ENCODE data around the gene SF3B2. TPM values are rescaled to one million over a fixed set of nuclear protein-coding genes. Genes with fewer than 3 reads are reported as not detected.

The SF3B2 gene
- total RNA-seq, 6 donors from 2014 or later: 142 to 193 (median 173) TPM

DNA sequence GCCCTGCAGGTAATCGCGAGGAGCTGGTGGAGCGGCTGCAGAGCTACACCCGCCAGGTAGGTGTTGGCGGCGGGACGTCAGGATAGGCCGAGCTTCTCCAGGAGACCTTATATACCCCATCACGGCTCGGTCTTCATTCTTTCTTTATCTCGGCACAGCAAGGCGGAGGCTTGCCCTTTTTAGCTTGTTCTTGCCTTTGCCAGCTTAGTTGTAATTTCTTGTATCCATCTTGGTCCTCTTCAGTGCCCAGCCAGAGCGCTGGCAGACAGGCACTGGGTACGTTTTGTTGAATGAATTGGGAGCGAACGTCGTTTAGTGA lies 459 bp downstream of the SF3B2 start:
- no peak for ATAC-seq (ENCODE audit: low FRiP score in 2 of 2)

DNA sequence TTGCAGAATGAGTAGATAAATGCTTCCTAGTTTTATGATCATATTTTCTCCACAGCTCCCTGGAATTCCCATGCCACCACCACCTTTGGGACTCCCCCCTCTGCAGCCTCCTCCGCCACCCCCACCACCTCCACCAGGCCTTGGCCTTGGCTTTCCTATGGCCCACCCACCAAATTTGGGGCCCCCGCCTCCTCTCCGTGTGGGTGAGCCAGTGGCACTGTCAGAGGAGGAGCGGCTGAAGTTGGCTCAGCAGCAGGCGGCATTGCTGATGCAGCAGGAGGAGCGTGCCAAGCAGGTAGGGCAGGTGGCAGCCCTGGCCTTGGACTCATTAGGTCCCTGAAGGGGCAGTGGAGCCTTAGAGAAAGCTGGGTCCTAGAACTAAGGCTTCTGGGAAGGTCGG lies 2.9 kb downstream of the SF3B2 start:
- Histone ChIP-seq H3K27ac (no peak overlapping the region), H3K4me3 (no peak overlapping the region), H3K9me3 (no peaks in the 10 kb centered on the region), H3K36me3 (peaks cover 37 to 62% (median 61%) of the 10 kb centered on the region in 4 donors), H3K27me3 (no peaks in the 10 kb centered on the region), H3K4me1 (peaks cover 19 to 29% (median 21%) of the 10 kb centered on the region in 4 donors)
- no peak for ATAC-seq (ENCODE audit: low FRiP score in 2 of 2)
- DNase-seq: no peak
- no peak for TF ChIP-seq POLR2AphosphoS5 (IDR thresholded peaks at IDR 0.05)
- TF ChIP-seq, protein P1, sequence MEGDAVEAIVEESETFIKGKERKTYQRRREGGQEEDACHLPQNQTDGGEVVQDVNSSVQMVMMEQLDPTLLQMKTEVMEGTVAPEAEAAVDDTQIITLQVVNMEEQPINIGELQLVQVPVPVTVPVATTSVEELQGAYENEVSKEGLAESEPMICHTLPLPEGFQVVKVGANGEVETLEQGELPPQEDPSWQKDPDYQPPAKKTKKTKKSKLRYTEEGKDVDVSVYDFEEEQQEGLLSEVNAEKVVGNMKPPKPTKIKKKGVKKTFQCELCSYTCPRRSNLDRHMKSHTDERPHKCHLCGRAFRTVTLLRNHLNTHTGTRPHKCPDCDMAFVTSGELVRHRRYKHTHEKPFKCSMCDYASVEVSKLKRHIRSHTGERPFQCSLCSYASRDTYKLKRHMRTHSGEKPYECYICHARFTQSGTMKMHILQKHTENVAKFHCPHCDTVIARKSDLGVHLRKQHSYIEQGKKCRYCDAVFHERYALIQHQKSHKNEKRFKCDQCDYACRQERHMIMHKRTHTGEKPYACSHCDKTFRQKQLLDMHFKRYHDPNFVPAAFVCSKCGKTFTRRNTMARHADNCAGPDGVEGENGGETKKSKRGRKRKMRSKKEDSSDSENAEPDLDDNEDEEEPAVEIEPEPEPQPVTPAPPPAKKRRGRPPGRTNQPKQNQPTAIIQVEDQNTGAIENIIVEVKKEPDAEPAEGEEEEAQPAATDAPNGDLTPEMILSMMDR (IDR thresholded peaks at IDR 0.05): no peak
- TF ChIP-seq EP300 (IDR thresholded peaks at IDR 0.05): no peak
- TF ChIP-seq POLR2A (IDR thresholded peaks at IDR 0.05): no peak
- 95 to 100% methylated on average over 5 to 7 of the region's 7 CpGs for WGBS, 2 donors

More for the DNA sequence above, 459 bp downstream of the SF3B2 start:
- Histone ChIP-seq H3K27ac (peak overlapping the region; percentile 84 to 93 (median 90)), H3K36me3 (peaks cover 15 to 39% (median 37%) of the 10 kb centered on the region in 4 donors), H3K27me3 (peaks cover 0 to 15% (median 7%) of the 10 kb centered on the region in 4 donors), H3K4me3 (peak overlapping the region; percentile 82 to 99 (median 90)), H3K4me1 (peaks cover 23 to 36% (median 25%) of the 10 kb centered on the region in 4 donors), H3K9me3 (no peaks in the 10 kb centered on the region)
- 1 to 2% methylated on average over 15 to 17 of the region's 17 CpGs for WGBS, 2 donors
- DNase-seq: no peak
- no peak for TF ChIP-seq POLR2A (IDR thresholded peaks at IDR 0.05)
- no peak for TF ChIP-seq POLR2AphosphoS5 (IDR thresholded peaks at IDR 0.05)
- TF ChIP-seq, protein P1 (IDR thresholded peaks at IDR 0.05): no peak
- TF ChIP-seq EP300 (IDR thresholded peaks at IDR 0.05): no peak

DNA sequence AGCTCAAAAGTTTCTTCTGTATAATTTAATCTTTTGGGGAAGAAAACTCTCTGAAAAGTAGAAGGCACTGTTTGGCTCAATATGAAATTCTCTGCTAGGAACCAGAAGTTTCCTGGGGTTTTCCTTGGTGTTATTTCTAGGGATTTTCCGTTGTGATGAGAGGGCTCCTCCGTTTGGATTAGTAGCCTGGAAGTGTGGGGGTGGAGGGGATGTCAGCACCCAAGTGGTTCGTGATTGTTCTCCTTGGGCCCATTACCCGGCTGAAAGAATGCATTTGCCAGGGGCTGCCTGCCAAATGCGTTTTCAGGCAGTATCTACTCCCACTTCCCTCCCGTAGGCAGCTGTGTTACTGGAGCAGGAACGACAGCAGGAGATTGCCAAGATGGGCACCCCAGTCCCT lies 4.3 kb downstream of the SF3B2 start:
- DNase-seq (no peak), ATAC-seq (ENCODE audit: low FRiP score in 2 of 2) (no peak)
- Histone ChIP-seq H3K27ac (no peak overlapping the region), H3K4me3 (no peak overlapping the region), H3K27me3 (no peaks in the 10 kb centered on the region), H3K36me3 (peaks cover 50 to 77% (median 76%) of the 10 kb centered on the region in 4 donors), H3K9me3 (no peaks in the 10 kb centered on the region), H3K4me1 (peaks cover 13 to 21% (median 15%) of the 10 kb centered on the region in 4 donors)
- TF ChIP-seq POLR2A (IDR thresholded peaks at IDR 0.05) (no peak), POLR2AphosphoS5 (IDR thresholded peaks at IDR 0.05) (no peak), EP300 (IDR thresholded peaks at IDR 0.05) (no peak)
- TF ChIP-seq, protein P1 (IDR thresholded peaks at IDR 0.05): no peak
- 66 to 79% methylated on average over 7 of the region's 7 CpGs for WGBS, 2 donors

DNA sequence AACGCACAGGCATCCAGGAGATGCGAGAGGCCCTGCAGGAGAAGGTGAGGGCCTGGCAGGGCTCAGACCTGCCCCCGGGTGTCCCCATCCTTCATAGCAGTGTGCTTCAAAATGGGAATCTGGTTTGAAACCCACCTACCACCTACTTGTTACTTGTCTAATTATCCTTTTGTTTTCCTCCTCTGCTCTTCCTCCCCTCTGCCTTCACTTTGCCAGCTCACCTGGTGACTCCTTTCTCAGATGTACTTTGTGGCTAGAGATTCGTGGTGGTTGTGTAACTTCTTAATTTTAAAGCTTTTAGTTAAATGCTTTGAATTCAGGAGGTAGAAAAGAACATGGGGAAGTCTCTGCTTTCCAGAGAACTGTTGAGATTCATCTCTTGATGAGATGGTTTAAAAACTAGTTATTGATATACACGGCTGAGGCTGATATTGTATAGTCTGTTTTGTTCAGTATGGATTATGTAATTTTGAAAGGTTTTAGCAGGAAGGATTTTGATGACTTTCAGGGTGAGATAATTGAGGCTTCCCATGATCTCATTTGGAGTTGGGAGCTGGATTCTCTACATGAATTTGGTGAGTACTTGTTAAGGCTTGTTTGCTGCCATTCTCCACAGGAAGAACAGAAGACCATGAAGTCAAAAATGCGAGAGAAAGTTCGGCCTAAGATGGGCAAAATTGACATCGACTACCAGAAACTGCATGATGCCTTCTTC lies 8.0 kb downstream of the SF3B2 start:
- 78 to 84% methylated on average over 8 of the region's 8 CpGs for WGBS, 2 donors

More for the DNA sequence above, 8.0 kb downstream of the SF3B2 start:
- ATAC-seq (ENCODE audit: low FRiP score in 2 of 2): no peak
- Histone ChIP-seq H3K27ac (no peak overlapping the region), H3K36me3 (peaks cover 64 to 100% (median 93%) of the 10 kb centered on the region in 4 donors), H3K27me3 (no peaks in the 10 kb centered on the region), H3K4me1 (no peaks in the 10 kb centered on the region), H3K4me3 (no peak overlapping the region), H3K9me3 (no peaks in the 10 kb centered on the region)
- TF ChIP-seq POLR2AphosphoS5 (IDR thresholded peaks at IDR 0.05) (no peak), POLR2A (IDR thresholded peaks at IDR 0.05) (no peak), EP300 (IDR thresholded peaks at IDR 0.05) (no peak)
- TF ChIP-seq, protein P1 (IDR thresholded peaks at IDR 0.05): no peak
- DNase-seq: no peak

Data from upper lobe of left lung (tissue), 6 donors.